Spleen (tissue), 11 donors: ENCODE data around the gene EDEM1. TPM values are rescaled to one million over a fixed set of nuclear protein-coding genes. Genes with fewer than 3 reads are reported as not detected.

ENCODE experiments used
- DNase-seq: peaks from one replicate; pipeline ENCODE4 v3.0.0-alpha.2; 2020
- H3K27ac ChIP-seq, 8 donors: fragments of 200-600 bp; sonication (generic) in 7 of 8; 1 replicate in 4 of 8; 2 replicates in 4 of 8; pipeline versions ENCODE4 v1.5.0 to v1.8.0; 2016 to 2021; ENCODE audit warnings: inconsistent platforms in 4 of 8, mild to moderate bottlenecking in 4 of 8, moderate library complexity in 1 of 8
- H3K27me3 ChIP-seq, 7 donors: fragments of 200-600 bp; sonication (generic) in 6 of 7; replicated peaks in 1 of 7; 1 replicate in 4 of 7; 2 replicates in 3 of 7; pipeline versions ENCODE4 v1.5.0 to v1.8.0; 2016 to 2021; ENCODE audit warnings: inconsistent platforms in 3 of 7, mild to moderate bottlenecking in 1 of 7
- H3K36me3 ChIP-seq, 6 donors: fragments of 200-600 bp; sonication (generic) in 5 of 6; 1 replicate in 4 of 6; 2 replicates in 2 of 6; pipeline versions ENCODE4 v1.5.0 to v1.8.0; 2016 to 2021; ENCODE audit warnings: inconsistent platforms in 2 of 6
- H3K4me1 ChIP-seq, 6 donors: fragments of 200-600 bp; sonication (generic) in 5 of 6; 1 replicate in 3 of 6; 2 replicates in 3 of 6; pipeline versions ENCODE4 v1.5.0 to v1.8.0; 2016 to 2021; ENCODE audit warnings: inconsistent platforms in 3 of 6
- H3K4me3 ChIP-seq, 8 donors: fragments of 200-600 bp; sonication (generic) in 7 of 8; 1 replicate in 4 of 8; 2 replicates in 4 of 8; pipeline versions ENCODE4 v1.5.0 to v1.8.0; 2016 to 2021; ENCODE audit warnings: inconsistent platforms in 4 of 8, mild to moderate bottlenecking in 4 of 8, moderate library complexity in 2 of 8
- H3K9me3 ChIP-seq, 8 donors: fragments of 200-600 bp; sonication (generic) in 7 of 8; 1 replicate in 4 of 8; 2 replicates in 4 of 8; pipeline versions ENCODE4 v1.5.0 to v1.8.0; 2016 to 2021; ENCODE audit warnings: inconsistent platforms in 4 of 8
- POLR2A ChIP-seq, 3 donors: fragments of 450-650 bp; IDR thresholded peaks; one replicate each; pipeline ENCODE4 v1.5.1; 2017; ENCODE audit warnings: antibody characterized with exemption in 3 of 3, mild to moderate bottlenecking in 1 of 3
- POLR2AphosphoS5 ChIP-seq, 3 donors: sonication (generic); formaldehyde crosslinking; IDR thresholded peaks; one replicate each; pipeline ENCODE4 v1.5.1; 2017; ENCODE audit warnings: antibody characterized with exemption in 3 of 3
- WGBS, 5 donors: extraction: QIAGEN DNeasy Blood & Tissue Kit in 3 of 5; methylation state at CpG; one replicate each; pipeline versions ENCODE4 v1.1.5 to v1.1.7; 2013 to 2018; 5-methylcytosine and 5-hydroxymethylcytosine counted together
- intact Hi-C: fragments of 100-400 bp; cut with DNase I; formaldehyde crosslinking; loops from one replicate; pipeline ENCODE4 v1.15.0; 2023; ENCODE audit warnings: low total_unique reads
- polyA plus RNA-seq, 3 donors: library from polyadenylated mRNA; stranded (reverse); fragments of 200-250 nt; gene quantifications; one replicate each; pipeline ENCODE4 v1.2.1, GENCODE V29; 2013
- total RNA-seq, 7 donors: library from RNA; depleted of rRNA in 3 of 7; stranded (reverse); fragments of >200 nt in 3 of 7; fragmentation: NEBNext Ultra II Directional in 4 of 7; extraction: Animal tissue kit (Norgen Biotek cat#: 25700) in 4 of 7; gene quantifications; one replicate each; pipeline versions ENCODE4 v1.1.0 to v1.2.1, GENCODE V29; 2016 to 2021
- TF ChIP-seq, protein P1 (sequence below), 11 experiments: fragments of 200-600 bp in 7 of 11; fragments of 450-650 bp in 4 of 11; sonication (generic) in 4 of 11; IDR thresholded peaks in 8 of 11; conservative IDR thresholded peaks in 3 of 11; 1 replicate in 7 of 11; 2 replicates in 4 of 11; pipeline versions ENCODE4 v1.4.0 to v1.8.0; 2016 to 2021; ENCODE audit warnings: antibody characterized with exemption in 11 of 11, inconsistent platforms in 4 of 11, mild to moderate bottlenecking in 1 of 11
- donor health status: healthy with polysubstance abuse.
- donor health status: DM: no; HTN: no; CAD: no; lungs with moderate emphysema.
- donor health status: DM: no; HTN: no; CAD: no.
- donor health status: Bipolar disorder and iron deficiency.
- donor health status: healthy.
- donor health status: DM: no; HTN: no; CAD: no.
- donor health status: DM: yes; HTN: yes; CAD: no.

EDEM1 gene
- total and polyA plus RNA-seq, 10 donors: 8.4 to 174 (median 73.8) TPM

DNA sequence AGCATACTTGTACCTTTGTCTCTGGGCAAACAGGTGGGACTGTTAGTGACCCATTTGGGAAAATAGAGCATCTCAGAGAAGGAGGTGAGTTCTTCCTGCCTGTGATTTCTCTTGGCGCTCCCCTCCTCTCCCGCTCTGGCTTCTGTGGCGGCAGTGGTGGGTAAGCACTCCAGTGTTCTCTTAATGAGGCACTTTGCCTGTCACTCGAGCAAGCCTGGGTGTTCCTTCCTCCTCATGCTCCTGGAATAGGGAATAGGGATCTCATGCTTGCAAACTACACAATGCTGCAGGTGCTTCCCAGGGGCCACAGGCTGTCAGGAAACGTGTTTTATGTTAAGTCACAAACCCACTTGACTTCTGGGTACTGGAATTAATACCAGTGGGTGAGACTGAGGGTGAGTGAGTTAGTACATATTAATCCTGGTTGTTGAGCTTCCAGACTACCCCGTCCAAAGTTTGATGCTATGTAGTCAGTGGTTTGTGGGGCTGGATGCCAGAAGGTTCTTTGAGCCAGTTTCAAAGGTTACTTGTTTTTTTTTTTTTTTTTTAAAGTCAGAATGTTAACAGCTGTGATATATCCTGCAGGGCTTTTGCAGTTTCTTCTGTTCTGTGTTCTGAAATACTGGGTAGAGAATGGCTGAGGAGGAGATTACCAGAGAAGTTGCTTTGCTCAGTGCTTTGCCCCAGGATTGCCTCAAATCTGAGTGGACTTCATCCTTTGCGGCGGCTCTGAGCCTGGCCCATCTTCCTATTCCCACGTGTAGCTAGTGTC is 30.5 kb downstream of the EDEM1 start:
- Histone ChIP-seq H3K9me3 (no peaks in the 10 kb centered on the region), H3K4me1 (no peaks in the 10 kb centered on the region), H3K4me3 (no peak overlapping the region), H3K36me3 (peaks cover 3 to 92% (median 67%) of the 10 kb centered on the region in 6 donors), H3K27ac (no peak overlapping the region), H3K27me3 (no peaks in the 10 kb centered on the region)
- DNase-seq: no peak
- TF ChIP-seq, protein P1, sequence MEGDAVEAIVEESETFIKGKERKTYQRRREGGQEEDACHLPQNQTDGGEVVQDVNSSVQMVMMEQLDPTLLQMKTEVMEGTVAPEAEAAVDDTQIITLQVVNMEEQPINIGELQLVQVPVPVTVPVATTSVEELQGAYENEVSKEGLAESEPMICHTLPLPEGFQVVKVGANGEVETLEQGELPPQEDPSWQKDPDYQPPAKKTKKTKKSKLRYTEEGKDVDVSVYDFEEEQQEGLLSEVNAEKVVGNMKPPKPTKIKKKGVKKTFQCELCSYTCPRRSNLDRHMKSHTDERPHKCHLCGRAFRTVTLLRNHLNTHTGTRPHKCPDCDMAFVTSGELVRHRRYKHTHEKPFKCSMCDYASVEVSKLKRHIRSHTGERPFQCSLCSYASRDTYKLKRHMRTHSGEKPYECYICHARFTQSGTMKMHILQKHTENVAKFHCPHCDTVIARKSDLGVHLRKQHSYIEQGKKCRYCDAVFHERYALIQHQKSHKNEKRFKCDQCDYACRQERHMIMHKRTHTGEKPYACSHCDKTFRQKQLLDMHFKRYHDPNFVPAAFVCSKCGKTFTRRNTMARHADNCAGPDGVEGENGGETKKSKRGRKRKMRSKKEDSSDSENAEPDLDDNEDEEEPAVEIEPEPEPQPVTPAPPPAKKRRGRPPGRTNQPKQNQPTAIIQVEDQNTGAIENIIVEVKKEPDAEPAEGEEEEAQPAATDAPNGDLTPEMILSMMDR (IDR thresholded peaks at IDR 0.05 in 8 of 11, conservative IDR thresholded peaks at IDR 0.05 in 3 of 11): no peak
- TF ChIP-seq POLR2AphosphoS5 (IDR thresholded peaks at IDR 0.05) (no peak), POLR2A (IDR thresholded peaks at IDR 0.05) (no peak)
- 74 to 84% (median 80%) methylated on average over 9 of the region's 9 CpGs for WGBS, 5 donors
- intact Hi-C loops: no loop called here

DNA sequence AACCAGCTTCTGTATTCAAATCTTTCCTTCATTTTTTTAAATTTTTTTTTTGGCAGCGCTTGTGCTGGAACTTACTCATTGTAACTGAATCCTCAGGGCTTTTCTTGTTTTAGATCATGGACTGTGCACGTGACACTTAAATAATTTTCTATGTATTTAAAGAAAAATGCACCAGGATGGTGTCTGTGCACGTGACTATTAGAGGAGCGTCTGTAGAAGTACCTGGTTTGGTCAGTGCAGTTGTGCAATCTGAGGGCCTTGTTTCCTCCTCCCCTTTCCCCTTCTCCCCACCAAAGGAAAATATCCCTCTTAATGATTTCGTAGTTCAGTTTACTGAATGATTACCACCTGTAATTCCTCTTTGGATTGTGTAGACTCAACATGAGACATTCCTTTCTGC is 31.3 kb downstream of the EDEM1 start:
- no peak for DNase-seq
- no peak overlapping the region for H3K27ac ChIP-seq
- no peaks in the 10 kb centered on the region for H3K27me3 ChIP-seq
- H3K4me3 ChIP-seq: no peak overlapping the region
- no peaks in the 10 kb centered on the region for H3K9me3 ChIP-seq
- intact Hi-C loops: no loop called here
- no peaks in the 10 kb centered on the region for H3K4me1 ChIP-seq
- TF ChIP-seq POLR2AphosphoS5 (IDR thresholded peaks at IDR 0.05) (no peak), POLR2A (IDR thresholded peaks at IDR 0.05) (no peak)
- TF ChIP-seq, protein P1 (IDR thresholded peaks at IDR 0.05 in 8 of 11, conservative IDR thresholded peaks at IDR 0.05 in 3 of 11): no peak
- 72 to 87% (median 79%) methylated on average over 5 of the region's 5 CpGs for WGBS, 5 donors
- peaks cover 3 to 86% (median 59%) of the 10 kb centered on the region in 6 donors for H3K36me3 ChIP-seq

DNA sequence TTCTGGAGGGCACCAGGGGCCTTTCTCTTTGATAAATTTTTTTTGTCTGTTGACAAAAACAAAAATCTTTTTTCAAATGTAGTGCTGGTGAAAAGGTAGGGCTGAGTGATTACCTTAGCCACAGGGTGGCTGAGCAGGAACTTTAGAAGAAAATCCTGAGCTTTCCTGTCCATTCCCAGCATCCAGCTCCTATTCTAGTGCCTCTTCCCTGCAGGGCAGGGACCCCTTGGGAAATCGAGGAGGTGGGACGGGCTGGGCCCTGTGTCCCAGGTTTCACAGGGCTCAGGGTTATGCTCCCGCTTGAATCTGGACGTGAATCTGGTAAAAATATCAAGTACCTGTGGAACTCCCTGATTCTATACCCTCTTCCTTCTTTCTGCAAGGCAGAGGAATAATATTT is 31.7 kb downstream of the EDEM1 start:
- Histone ChIP-seq H3K27me3 (no peaks in the 10 kb centered on the region), H3K9me3 (no peaks in the 10 kb centered on the region), H3K36me3 (peaks cover under 1 to 82% (median 55%) of the 10 kb centered on the region in 6 donors), H3K4me3 (no peak overlapping the region), H3K4me1 (no peaks in the 10 kb centered on the region), H3K27ac (no peak overlapping the region)
- TF ChIP-seq, protein P1 (IDR thresholded peaks at IDR 0.05 in 8 of 11, conservative IDR thresholded peaks at IDR 0.05 in 3 of 11): no peak
- DNase-seq: no peak
- intact Hi-C loops: no loop called here
- WGBS, 5 donors: 83 to 94% (median 90%) methylated on average over 4 of the region's 4 CpGs

DNA sequence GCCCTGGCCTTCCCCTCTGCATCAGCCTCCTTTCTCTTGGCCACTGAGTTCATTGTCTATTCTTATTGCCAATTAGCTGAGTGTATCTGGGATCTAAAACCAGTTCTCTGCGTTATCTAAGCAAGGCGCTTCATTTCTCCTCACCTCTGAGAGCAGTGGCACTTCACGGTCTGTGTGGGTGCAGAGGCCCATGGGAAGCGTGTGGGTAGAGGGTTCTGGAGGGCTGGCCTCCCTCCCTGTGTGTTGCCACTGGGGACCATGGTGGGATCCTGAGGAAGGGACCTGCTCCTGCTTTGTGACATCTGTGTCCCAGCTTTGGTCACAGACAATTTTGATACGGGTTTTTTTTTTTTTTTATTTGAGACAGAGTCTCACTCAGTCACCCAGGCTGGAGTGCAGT is 32.7 kb downstream of the EDEM1 start:
- Histone ChIP-seq H3K9me3 (no peaks in the 10 kb centered on the region), H3K36me3 (peaks cover 0 to 72% (median 45%) of the 10 kb centered on the region in 6 donors), H3K27ac (no peak overlapping the region), H3K4me1 (no peaks in the 10 kb centered on the region), H3K27me3 (no peaks in the 10 kb centered on the region), H3K4me3 (no peak overlapping the region)
- 48 to 63% (median 58%) methylated on average over 5 of the region's 5 CpGs for WGBS, 5 donors
- intact Hi-C loops: no loop called here
- no peak for DNase-seq
- TF ChIP-seq, protein P1 (IDR thresholded peaks at IDR 0.05 in 8 of 11, conservative IDR thresholded peaks at IDR 0.05 in 3 of 11): no peak
- TF ChIP-seq POLR2AphosphoS5 (IDR thresholded peaks at IDR 0.05): peak in 1 of 3 donors; percentile 6
- TF ChIP-seq POLR2A (IDR thresholded peaks at IDR 0.05): no peak
